Neuronal stem cell (in vitro differentiated cells): ENCODE measurements around the gene SYT6.

ENCODE experiments used
- DNase-seq: peaks from one replicate; pipeline ENCODE4 v3.0.0-alpha.2; 2013; ENCODE audit warnings: low spot score
- H2AFZ ChIP-seq: one replicate; pipeline ENCODE4 v1.6.1; 2013; ENCODE audit warnings: mild to moderate bottlenecking, low read length, inconsistent platforms
- H2AK5ac ChIP-seq: 2 replicates; pipeline ENCODE4 v1.6.1; 2013; ENCODE audit warnings: low read depth, mild to moderate bottlenecking, inconsistent platforms, low read length, moderate library complexity, mixed read lengths
- H2BK120ac ChIP-seq: 2 replicates; pipeline ENCODE4 v1.6.1; 2013; ENCODE audit warnings: low read depth, mild to moderate bottlenecking, inconsistent platforms, low read length, moderate library complexity, mixed read lengths
- H2BK12ac ChIP-seq: one replicate; pipeline ENCODE4 v1.6.1; 2013; ENCODE audit warnings: low read length, inconsistent platforms
- H2BK15ac ChIP-seq: 2 replicates; pipeline ENCODE4 v1.6.1; 2013; ENCODE audit warnings: mild to moderate bottlenecking, low read length, inconsistent platforms, mixed read lengths
- H2BK5ac ChIP-seq: one replicate; pipeline ENCODE4 v1.6.1; 2013; ENCODE audit warnings: inconsistent platforms, mild to moderate bottlenecking, low read length, moderate library complexity
- H3K14ac ChIP-seq: one replicate; pipeline ENCODE4 v1.6.1; 2013; ENCODE audit warnings: low read length, inconsistent platforms
- H3K18ac ChIP-seq: 2 replicates; pipeline ENCODE4 v1.6.1; 2013; ENCODE audit warnings: low read length, inconsistent platforms
- H3K23ac ChIP-seq: 2 replicates; pipeline ENCODE4 v1.6.1; 2013; ENCODE audit warnings: low read depth, mild to moderate bottlenecking, mixed read lengths, low read length, inconsistent platforms; ENCODE audit not compliant: poor library complexity
- H3K27ac ChIP-seq: replicated peaks from 3 replicates; pipeline ENCODE4 v1.5.1; 2013; ENCODE audit warnings: low read length, inconsistent platforms
- H3K27me3 ChIP-seq, 3 experiments: 2 replicates each; pipeline ENCODE4 v1.6.1; 2013; ENCODE audit warnings: low read length in 3 of 3, mild to moderate bottlenecking in 2 of 3, inconsistent platforms in 1 of 3, low read depth in 1 of 3, mixed read lengths in 1 of 3, moderate library complexity in 1 of 3; ENCODE audit not compliant: control insufficient read depth in 3 of 3, insufficient read depth in 3 of 3
- H3K36me3 ChIP-seq, 2 donors: replicated peaks in 1 of 2; 2 replicates each; pipeline ENCODE4 v1.6.1; 2013; ENCODE audit warnings: low read length in 2 of 2; ENCODE audit not compliant: control insufficient read depth in 2 of 2, insufficient read depth in 2 of 2
- H3K4ac ChIP-seq: 2 replicates; pipeline ENCODE4 v1.6.1; 2013; ENCODE audit warnings: inconsistent platforms, mild to moderate bottlenecking, low read length, moderate library complexity
- H3K4me1 ChIP-seq, 2 donors: 1 replicate in 1 of 2; 2 replicates in 1 of 2; pipeline ENCODE4 v1.6.1; 2013; ENCODE audit warnings: low read length in 2 of 2, low read depth in 1 of 2; ENCODE audit not compliant: control insufficient read depth in 2 of 2, insufficient read depth in 1 of 2
- H3K4me2 ChIP-seq: one replicate; pipeline ENCODE4 v1.6.1; 2013; ENCODE audit warnings: mild to moderate bottlenecking, low read length, inconsistent platforms; ENCODE audit not compliant: insufficient read depth, poor library complexity, severe bottlenecking
- H3K4me3 ChIP-seq, 2 donors: 2 replicates each; pipeline ENCODE4 v1.5.1; 2013; ENCODE audit warnings: low read length in 2 of 2, mild to moderate bottlenecking in 2 of 2, inconsistent platforms in 1 of 2, moderate library complexity in 1 of 2
- H3K79me1 ChIP-seq: one replicate; pipeline ENCODE4 v1.6.1; 2013; ENCODE audit warnings: low read depth, mild to moderate bottlenecking, inconsistent platforms, low read length, moderate library complexity
- H3K9ac ChIP-seq: one replicate; pipeline ENCODE4 v1.6.1; 2013; ENCODE audit warnings: mild to moderate bottlenecking, low read depth, low read length, inconsistent platforms; ENCODE audit not compliant: poor library complexity
- H3K9me3 ChIP-seq, 2 donors: replicated peaks in 1 of 2; 2 replicates each; pipeline versions ENCODE3 to v1.6.1; 2013; ENCODE audit warnings: low read length in 2 of 2, mild to moderate bottlenecking in 2 of 2, inconsistent platforms in 1 of 2, low read depth in 1 of 2, mixed read lengths in 1 of 2, moderate library complexity in 1 of 2; ENCODE audit not compliant: control insufficient read depth in 2 of 2, insufficient read depth in 1 of 2
- H4K8ac ChIP-seq: one replicate; pipeline ENCODE4 v1.6.1; 2013; ENCODE audit warnings: low read depth, mild to moderate bottlenecking, inconsistent platforms, low read length, moderate library complexity
- H4K91ac ChIP-seq: one replicate; pipeline ENCODE4 v1.6.1; 2013; ENCODE audit warnings: low read length, low read depth, mild to moderate bottlenecking, inconsistent platforms; ENCODE audit not compliant: poor library complexity
- WGBS, 2 donors: extraction: QIAGEN DNeasy Blood & Tissue Kit; methylation state at CpG; one replicate each; pipeline ENCODE4 v1.1.7; 2013; ENCODE audit warnings: missing lambda C conversion rate in 2 of 2, mixed read lengths in 1 of 2; ENCODE audit not compliant: insufficient read length in 2 of 2, insufficient replicate concordance in 1 of 2; ENCODE audit errors: extremely low coverage in 2 of 2; 5-methylcytosine and 5-hydroxymethylcytosine counted together

Gene SYT6

DNA sequence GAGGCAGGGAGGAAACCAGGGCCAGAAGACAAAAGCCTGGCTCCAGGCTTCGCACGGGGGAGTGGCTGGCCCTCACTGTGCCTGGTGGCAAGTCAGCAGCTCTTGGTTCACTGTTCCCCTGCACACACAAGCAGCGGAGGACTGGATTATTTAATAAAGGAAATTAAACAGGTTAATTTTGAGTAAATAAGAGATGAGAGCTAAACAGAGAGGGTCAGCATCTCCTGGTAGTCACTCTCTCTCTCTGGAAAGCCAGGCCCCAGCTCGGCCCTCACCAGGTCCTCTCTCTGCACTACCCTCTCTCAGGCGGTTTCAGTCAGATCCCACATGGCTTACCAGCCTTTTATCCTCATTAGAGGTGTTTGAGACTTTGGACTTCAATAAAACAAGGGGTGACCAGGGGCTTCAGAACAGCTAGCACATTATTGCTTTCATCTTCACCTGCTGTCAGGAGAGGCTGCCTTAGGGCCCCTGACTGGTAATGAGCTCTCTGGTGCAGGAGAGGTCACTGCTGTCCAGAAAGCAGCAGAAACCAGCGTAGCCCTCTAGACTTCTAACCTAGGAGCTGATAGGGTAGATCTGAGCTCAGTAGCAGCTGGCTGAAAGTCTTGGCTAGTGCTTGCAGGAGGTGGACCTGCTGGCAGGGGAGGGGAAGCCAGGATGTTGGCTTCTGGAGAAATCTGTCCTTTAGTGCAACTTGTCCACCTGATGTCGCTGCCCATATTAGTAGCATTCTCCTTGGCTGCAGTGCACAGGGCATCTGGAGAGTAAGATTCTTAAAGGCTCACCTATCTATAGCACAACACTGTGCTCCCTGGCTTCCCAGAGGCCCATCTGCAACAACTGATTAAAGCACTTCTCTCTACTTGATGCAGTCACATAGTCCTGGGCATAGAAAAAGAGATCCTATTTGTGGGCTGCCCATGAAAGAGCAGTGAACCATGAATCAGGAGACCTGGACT is 45.9 kb downstream of the SYT6 start:
- H2BK120ac ChIP-seq = no peak overlapping the region
- H4K91ac ChIP-seq = no peak overlapping the region
- DNase-seq = no peak
- H2BK15ac ChIP-seq = no peak overlapping the region
- peak overlapping the region; percentile 64 for H2AK5ac ChIP-seq
- H3K4ac ChIP-seq = no peak overlapping the region
- H3K27ac ChIP-seq = no peak overlapping the region
- no peak overlapping the region for H3K18ac ChIP-seq
- no peaks in the 10 kb centered on the region for H3K79me1 ChIP-seq
- no peak overlapping the region for H3K4me2 ChIP-seq
- no peak overlapping the region for H2AFZ ChIP-seq
- H3K4me1 ChIP-seq = peaks cover 0 to 12% of the 10 kb centered on the region in 2 donors
- no CpG with 5 or more reads among the region's 7 CpGs for WGBS, 2 donors
- H3K14ac ChIP-seq = peak overlapping the region; percentile 32
- no peaks in the 10 kb centered on the region for H3K9me3 ChIP-seq
- peak overlapping the region; percentile 26 for H3K9ac ChIP-seq
- peak overlapping the region; percentile 76 for H3K23ac ChIP-seq
- no peak overlapping the region for H3K4me3 ChIP-seq
- peaks cover 0 to 3% of the 10 kb centered on the region in 2 donors for H3K36me3 ChIP-seq
- H2BK5ac ChIP-seq = no peak overlapping the region
- no peaks in the 10 kb centered on the region for H3K27me3 ChIP-seq
- no peak overlapping the region for H4K8ac ChIP-seq
- no peak overlapping the region for H2BK12ac ChIP-seq

DNA sequence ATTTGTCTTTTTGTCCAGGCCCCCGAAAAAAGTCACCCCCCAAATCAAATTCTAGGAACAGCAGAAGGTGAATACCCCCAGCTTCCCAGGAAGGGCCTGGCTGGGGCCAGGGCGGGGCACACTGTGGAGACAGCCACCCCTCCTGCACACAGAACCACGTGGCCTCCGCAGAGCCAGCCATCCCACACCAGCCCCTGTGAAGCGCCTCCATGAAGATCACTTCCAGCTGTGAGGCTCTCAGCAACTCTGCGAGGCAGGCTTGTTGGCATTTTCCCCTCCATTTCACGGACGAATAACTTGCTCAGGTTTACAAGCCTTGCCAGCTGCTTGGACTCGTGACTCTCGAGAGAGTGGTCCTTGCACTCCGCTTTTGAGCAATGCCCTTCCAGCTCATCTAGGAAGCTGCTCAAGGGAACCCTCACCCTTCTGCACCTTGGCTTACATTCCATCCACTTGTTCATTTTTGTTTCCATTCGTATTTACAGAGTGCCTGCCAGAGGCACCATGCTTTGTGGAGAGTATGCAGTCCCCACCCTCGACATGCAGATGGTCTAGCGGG is 48.2 kb downstream of the SYT6 start:
- DNase-seq = no peak

DNA sequence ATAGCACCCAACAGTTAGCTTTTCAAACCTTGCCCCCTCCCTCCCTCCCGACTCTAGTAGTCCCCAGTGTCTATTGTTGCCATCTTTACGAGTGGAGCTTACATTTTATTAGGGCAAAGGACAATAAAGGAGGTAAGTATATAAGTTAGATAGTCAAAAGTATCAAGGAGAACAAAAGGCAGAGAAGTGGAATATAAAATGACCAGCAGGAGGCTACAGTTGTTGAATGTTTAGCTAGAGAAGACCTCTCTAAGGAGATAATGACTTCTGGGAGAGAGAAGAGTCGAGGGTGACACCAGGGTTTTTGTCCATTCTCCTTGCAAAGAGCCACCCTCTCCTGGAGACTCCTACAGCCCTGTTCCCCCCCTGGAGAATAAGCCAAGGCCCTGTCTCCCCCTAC is 48.7 kb downstream of the SYT6 start:
- peaks cover 0 to 12% of the 10 kb centered on the region in 2 donors for H3K4me1 ChIP-seq
- H3K4me3 ChIP-seq = no peak overlapping the region
- H2AK5ac ChIP-seq = no peak overlapping the region
- no peak overlapping the region for H3K4ac ChIP-seq
- no peak overlapping the region for H4K8ac ChIP-seq
- no peak for DNase-seq
- H3K27ac ChIP-seq = no peak overlapping the region
- H4K91ac ChIP-seq = no peak overlapping the region
- H3K36me3 ChIP-seq = peaks cover 0 to 3% of the 10 kb centered on the region in 2 donors
- WGBS, 2 donors = no CpG with 5 or more reads among the region's 3 CpGs
- no peaks in the 10 kb centered on the region for H3K9me3 ChIP-seq
- no peak overlapping the region for H3K14ac ChIP-seq
- H3K27me3 ChIP-seq = no peaks in the 10 kb centered on the region
- H2BK120ac ChIP-seq = no peak overlapping the region
- no peak overlapping the region for H3K4me2 ChIP-seq
- no peak overlapping the region for H3K18ac ChIP-seq
- H3K79me1 ChIP-seq = no peaks in the 10 kb centered on the region
- H2BK12ac ChIP-seq = no peak overlapping the region
- H2BK5ac ChIP-seq = no peak overlapping the region
- no peak overlapping the region for H2AFZ ChIP-seq
- no peak overlapping the region for H2BK15ac ChIP-seq
- H3K9ac ChIP-seq = no peak overlapping the region
- H3K23ac ChIP-seq = no peak overlapping the region

More for the DNA sequence above, 48.2 kb downstream of the SYT6 start:
- H3K4me3 ChIP-seq = no peak overlapping the region
- H2BK15ac ChIP-seq = no peak overlapping the region
- no peak overlapping the region for H4K8ac ChIP-seq
- H3K27me3 ChIP-seq = no peaks in the 10 kb centered on the region
- H2BK5ac ChIP-seq = no peak overlapping the region
- H3K23ac ChIP-seq = peak overlapping the region; percentile 12
- no CpG with 5 or more reads among the region's 14 CpGs for WGBS, 2 donors
- H2BK12ac ChIP-seq = no peak overlapping the region
- no peak overlapping the region for H3K14ac ChIP-seq
- H3K9me3 ChIP-seq = no peaks in the 10 kb centered on the region
- H4K91ac ChIP-seq = no peak overlapping the region
- peaks cover 0 to 3% of the 10 kb centered on the region in 2 donors for H3K36me3 ChIP-seq
- no peak overlapping the region for H3K9ac ChIP-seq
- H3K27ac ChIP-seq = no peak overlapping the region
- no peak overlapping the region for H3K4ac ChIP-seq
- no peaks in the 10 kb centered on the region for H3K79me1 ChIP-seq
- no peak overlapping the region for H2AK5ac ChIP-seq
- no peak overlapping the region for H2BK120ac ChIP-seq
- H2AFZ ChIP-seq = no peak overlapping the region
- peaks cover 0 to 12% of the 10 kb centered on the region in 2 donors for H3K4me1 ChIP-seq
- peak overlapping the region; percentile 88 for H3K18ac ChIP-seq
- H3K4me2 ChIP-seq = no peak overlapping the region

DNA sequence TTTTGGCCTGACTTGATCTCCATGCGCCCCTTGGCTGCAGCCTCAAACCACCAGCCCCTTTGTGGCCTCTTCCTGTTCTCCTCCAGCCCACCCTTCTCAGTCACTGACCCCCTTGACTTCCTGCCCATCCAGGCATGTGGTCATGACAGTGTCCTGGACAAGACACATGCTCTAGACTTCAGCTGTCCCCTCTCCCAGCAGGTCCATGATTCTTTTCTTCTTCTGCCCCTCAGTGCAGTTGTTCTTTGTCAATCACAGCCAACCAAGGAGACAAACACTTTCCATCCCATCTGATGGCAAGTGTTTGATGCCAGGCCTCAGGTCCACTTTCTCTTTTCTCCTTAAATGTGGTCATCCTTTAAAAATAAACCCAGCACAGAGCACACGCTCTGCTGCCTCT is 49.7 kb downstream of the SYT6 start:
- H4K8ac ChIP-seq = no peak overlapping the region

More for the DNA sequence above, 49.7 kb downstream of the SYT6 start:
- peaks cover 0 to 4% of the 10 kb centered on the region in 2 donors for H3K36me3 ChIP-seq
- H3K4ac ChIP-seq = no peak overlapping the region
- H2AK5ac ChIP-seq = no peak overlapping the region
- H3K4me3 ChIP-seq = no peak overlapping the region
- no peak overlapping the region for H3K4me2 ChIP-seq
- no peak overlapping the region for H4K91ac ChIP-seq
- no peak overlapping the region for H2BK5ac ChIP-seq
- H3K9ac ChIP-seq = no peak overlapping the region
- H3K4me1 ChIP-seq = peaks cover 0 to 12% of the 10 kb centered on the region in 2 donors
- no CpG with 5 or more reads among the region's 2 CpGs for WGBS, 2 donors
- no peaks in the 10 kb centered on the region for H3K9me3 ChIP-seq
- no peak overlapping the region for H2AFZ ChIP-seq
- H3K27ac ChIP-seq = no peak overlapping the region
- no peak overlapping the region for H3K14ac ChIP-seq
- no peaks in the 10 kb centered on the region for H3K27me3 ChIP-seq
- H2BK120ac ChIP-seq = no peak overlapping the region
- no peak overlapping the region for H2BK15ac ChIP-seq
- DNase-seq = no peak
- H3K18ac ChIP-seq = no peak overlapping the region
- no peak overlapping the region for H2BK12ac ChIP-seq
- H3K79me1 ChIP-seq = no peaks in the 10 kb centered on the region
- H3K23ac ChIP-seq = no peak overlapping the region
